Measurements from ENCODE around the gene SCO1.

SCO1 gene

DNA sequence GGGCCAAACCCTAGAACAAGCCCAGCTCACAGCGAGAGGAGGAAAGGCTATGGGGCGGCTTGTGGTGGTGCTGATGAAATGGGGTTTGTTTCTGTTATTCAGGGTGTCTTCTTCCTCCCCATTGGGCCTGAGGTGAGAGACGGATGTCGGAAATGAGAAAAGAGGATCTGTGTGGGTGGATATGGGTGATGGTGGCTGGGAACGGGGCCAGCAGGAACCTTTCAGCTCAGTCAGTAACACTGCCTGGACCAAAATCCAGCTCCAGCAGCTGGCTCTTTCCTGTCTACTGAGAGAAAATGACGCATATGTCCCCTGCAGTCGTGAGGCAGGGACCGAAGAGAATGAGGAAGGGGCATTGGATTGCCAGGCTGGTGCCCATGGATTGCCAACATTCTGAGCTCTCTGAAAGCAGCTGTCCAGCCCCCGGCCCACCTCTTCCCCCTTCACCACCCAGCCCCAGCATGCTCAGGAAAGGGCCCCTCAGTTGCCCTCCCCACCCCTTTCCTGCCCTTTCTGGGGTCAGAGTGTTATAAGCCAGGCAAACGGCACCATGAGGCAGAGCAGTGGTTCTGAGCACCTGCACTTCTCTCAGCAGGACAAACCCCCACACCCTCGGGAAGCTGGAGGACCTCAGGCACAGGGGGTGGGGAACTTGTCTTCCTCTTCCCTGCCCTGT lies 44.2 kb downstream of the SCO1 start:
- DNase-seq (ENCODE audit: low read depth) = no peak

DNA sequence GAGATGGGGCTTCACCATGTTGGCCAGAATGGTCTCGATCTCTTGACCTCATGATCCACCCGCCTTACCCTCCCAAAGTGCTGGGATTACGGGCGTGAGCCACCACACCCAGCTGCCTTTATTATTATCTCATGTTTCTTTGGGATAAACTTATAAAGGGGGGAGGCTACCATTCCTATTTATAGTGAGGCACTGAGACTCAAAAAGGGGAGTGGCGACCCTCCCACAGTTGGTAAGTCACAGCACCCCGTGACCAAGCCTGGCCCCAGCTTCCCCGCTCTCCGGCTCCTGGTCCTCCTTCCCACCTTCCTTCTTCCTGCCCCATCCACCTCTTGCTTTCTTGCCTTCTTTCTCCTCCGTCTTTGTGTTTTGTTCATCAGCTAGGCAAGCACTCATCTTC lies 45.4 kb downstream of the SCO1 start:
- DNase-seq (ENCODE audit: low read depth) = no peak

DNA sequence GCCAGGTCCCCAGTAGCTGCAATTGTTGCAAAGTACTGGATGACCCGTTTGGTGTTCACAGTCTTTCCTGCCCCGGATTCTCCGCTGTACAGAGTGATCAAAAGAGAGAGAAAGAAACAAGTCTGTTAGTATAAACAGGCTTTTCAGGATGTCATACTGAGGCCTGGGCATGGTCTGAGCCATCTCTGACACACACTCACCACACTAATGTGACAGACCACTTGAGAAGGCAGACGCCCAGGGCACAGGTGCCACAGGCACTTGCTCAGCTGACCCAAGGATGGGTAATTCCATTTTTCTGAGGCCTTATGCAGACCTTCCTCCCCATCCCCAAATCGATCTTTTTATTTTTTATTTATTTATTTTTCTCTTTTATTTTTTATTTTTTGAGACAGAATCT lies 47.7 kb downstream of the SCO1 start:
- no peak for DNase-seq (ENCODE audit: low read depth)

- DNase-seq (ENCODE audit: low read depth) = no peak
Observed at GRCh38 chr17:10648956-10649355, 48.4 kb downstream of the SCO1 start.

DNA sequence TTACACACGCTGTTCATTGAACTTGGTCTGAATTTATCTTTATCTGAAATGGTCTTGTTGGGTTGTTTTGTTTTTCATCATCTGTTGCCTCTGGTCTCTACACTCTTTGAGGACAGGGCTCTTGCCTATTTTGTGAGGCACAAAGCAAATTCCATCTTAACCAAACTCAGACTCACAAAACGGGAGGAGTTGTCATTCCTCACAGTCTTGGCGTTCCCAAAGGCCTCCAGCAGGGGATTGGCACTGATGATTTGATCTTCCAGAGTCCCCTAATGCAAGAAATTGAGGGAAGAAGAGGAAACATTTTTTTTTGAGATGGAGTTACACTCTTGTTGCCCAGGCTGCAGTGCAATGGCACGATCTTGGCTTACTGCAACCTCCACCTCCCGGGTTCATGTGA lies 49.0 kb downstream of the SCO1 start:
- no peak for DNase-seq (ENCODE audit: low read depth)

DNA sequence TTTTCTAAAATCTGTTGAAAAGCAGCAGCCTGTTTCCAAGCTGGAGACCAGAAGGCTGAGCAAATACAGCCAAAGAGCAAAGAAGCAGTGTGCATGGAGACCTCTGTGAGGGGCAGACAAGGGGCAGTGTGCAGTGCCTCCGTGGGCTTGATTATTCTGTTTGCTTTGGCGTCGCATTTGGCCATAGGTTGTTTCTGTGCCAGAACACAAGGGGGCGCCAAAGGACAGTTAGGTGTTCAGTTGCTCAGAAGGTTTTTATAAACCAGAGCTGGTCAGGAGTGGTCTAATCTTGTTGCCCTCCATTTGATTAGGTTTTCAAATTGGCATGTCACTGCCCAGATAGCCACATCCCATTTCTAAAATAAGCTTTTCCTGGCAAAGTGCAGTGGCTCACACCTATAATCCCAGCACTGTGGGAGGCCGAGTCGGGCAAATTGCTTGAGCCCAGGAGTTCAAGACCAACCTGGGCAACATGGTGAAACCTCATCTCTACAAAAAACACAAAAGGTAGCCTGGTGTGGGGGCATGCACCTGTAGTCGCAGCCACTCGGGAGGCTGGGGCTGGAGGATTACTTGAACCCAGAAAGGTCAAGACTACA lies 50.8 kb downstream of the SCO1 start:
- DNase-seq (ENCODE audit: low read depth) = peak; percentile 58

DNA sequence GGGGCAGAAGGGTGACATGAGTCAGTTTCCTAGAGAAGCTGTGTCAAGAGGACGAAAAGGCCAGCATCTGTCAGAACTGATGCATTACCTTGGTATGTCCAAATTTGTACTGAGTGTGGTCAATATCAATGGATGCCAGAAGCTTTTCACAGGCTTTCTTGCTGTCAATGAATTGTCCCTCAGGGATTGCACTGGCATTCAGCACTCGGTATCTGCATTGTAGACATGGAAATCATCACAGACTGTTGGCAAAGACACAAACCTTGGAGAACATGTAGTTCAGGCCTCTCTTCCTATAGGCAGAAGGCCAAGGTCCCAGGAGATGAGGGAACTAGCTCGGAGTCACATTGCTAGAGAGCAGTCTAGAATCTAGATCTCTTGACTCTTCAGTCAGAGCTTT lies 56.9 kb downstream of the SCO1 start:
- no peak for DNase-seq (ENCODE audit: low read depth)

DNA sequence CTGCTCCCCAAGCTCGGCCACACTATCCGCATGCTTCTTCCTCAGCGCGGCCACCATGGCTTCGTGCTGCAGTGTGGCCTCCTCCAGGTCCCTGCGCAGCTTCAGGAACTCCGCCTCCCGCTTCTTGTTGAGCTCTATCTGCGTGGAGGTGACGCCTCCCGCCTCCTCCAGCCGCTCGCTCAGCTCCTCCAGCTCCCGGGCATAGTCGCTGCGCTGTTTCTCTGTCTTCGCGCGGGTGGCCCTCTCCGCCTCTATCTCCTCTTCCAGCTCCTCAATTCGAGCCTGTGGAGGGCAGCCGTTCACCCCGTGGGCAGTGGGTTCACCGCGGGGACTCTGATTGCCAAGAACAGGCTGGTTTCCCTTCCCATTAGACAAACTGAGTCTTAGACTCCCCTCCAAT lies 59.2 kb downstream of the SCO1 start:
- no peak for DNase-seq (ENCODE audit: low read depth)

GRCh38 chr17:10635290-10635689 lies 62.0 kb downstream of the SCO1 start:
- no peak for DNase-seq (ENCODE audit: low read depth)

GRCh38 chr17:10633738-10634379 lies 63.5 kb downstream of the SCO1 start:
- DNase-seq (ENCODE audit: low read depth) = no peak

GRCh38 chr17:10631701-10632100 lies 65.6 kb downstream of the SCO1 start:
- DNase-seq (ENCODE audit: low read depth) = no peak

DNA sequence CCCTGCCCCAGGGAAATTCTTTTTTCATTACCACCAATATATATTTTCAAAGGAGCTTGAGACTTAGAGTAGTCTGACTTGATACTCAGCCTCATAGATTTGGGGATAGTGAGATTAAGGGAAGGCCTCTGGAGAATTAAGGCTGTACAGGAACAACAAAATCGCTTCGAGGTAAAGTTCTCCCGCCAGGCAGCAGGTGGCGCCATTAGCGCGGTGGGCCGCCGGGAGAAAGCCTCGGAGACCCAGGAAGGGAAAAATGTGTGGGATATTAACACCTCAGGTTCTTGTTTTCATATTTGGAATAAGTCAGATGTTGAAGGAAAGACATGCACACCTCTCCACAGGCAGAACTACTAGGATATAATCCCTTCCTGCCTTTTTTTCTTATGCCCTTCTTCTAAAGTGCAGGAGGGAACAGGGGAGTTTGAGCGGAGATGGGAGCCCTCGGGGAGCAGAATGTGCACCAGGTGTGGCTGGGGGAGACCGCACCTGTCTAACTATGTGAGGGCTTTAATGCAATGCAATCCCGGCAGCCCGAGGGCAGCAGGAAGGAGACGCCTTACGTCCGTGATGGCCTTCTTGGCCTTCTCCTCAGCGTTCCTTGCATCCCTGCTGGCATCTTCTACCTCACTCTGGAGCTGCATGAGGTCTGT lies 66.2 kb downstream of the SCO1 start:
- DNase-seq (ENCODE audit: low read depth) = no peak

- no peak for DNase-seq (ENCODE audit: low read depth)
Observed at GRCh38 chr17:10629706-10630105, 67.6 kb downstream of the SCO1 start.

- DNase-seq (ENCODE audit: low read depth) = no peak
Observed at GRCh38 chr17:10628756-10629155, 68.6 kb downstream of the SCO1 start.

GRCh38 chr17:10626390-10626789 lies 70.9 kb downstream of the SCO1 start:
- no peak for DNase-seq (ENCODE audit: low read depth)

DNA sequence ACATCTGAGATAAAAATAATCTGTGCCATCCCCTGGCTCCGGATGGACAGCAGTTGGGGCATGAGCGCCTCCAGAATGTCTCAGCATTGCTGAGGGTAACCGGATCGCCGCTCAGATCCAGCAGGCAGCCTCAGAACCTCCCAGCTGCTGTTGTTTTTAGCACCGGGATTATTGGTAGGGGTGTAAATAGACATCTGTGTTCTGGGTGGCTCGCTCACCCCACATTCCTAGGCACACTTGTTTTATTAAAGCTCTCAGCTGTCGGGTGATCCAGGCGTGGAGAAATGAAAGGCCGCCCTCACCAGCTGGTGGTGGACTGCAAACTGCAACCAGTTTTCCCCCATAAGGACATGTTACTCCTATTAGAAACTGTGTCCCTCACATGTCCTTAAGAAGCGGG lies 72.4 kb downstream of the SCO1 start:
- no peak for DNase-seq (ENCODE audit: low read depth)

- DNase-seq (ENCODE audit: low read depth) = no peak
Observed at GRCh38 chr17:10623737-10624338, 73.5 kb downstream of the SCO1 start.

DNA sequence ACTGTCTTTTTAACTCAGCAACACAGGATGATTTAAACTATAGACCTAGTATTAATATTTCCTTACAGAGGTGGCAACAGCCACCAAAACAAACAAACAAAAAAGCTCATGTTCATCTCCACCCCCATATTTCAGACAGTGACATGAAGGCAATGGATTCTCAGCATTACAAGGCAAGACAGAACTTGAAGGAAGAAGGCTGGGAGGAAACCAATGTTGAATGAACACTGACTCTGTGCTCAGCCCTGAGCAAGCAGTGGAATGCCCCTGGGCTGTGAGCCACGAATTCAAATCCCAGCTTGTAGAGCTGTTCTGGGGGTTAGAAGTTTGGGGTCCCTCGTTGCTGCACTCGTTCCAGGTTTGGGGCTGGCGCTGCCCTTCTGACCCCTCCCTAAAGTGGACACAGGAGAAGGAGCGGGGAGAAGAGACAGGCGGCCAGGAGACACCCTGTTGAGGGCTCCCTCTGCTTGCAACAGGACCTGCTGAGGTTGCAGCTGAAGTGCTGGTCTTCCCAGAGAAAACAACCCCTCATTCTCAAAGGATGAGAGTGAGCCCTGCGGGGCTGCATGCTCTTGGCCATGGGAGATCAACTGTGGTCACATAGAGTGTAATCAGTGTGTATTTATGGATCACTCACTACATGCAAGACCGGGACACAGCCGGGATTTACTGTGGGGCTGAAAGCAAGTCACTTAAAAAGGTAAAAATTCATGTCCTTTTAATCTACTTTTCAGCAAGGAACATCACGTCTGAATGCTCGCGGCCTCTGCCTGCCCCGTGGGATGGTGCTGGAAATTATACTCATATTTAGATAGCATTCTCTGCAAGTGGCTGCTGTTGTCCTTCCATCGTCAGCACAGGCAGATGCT lies 74.5 kb downstream of the SCO1 start:
- no peak for DNase-seq (ENCODE audit: low read depth)

Data from fibroblast of the conjunctiva (primary cell).